Mesenchymal stem cell (in vitro differentiated cells and primary cell): Measurements from ENCODE around the gene PRKCZ.

Experiments
- DNase-seq: peaks from one replicate; pipeline ENCODE4 v3.0.0-alpha.2; 2013
- H2AFZ ChIP-seq: one replicate; pipeline ENCODE4 v1.6.1; 2013; ENCODE audit warnings: low read depth, mild to moderate bottlenecking, control low read depth, inconsistent platforms, low read length, moderate library complexity
- H2AK5ac ChIP-seq: 2 replicates; pipeline ENCODE4 v1.6.1; 2013; ENCODE audit warnings: low read length, moderate library complexity, mild to moderate bottlenecking, inconsistent platforms; ENCODE audit not compliant: severe bottlenecking
- H2BK120ac ChIP-seq: one replicate; pipeline ENCODE4 v1.6.1; 2013; ENCODE audit warnings: low read depth, mild to moderate bottlenecking, inconsistent platforms, low read length, moderate library complexity
- H2BK12ac ChIP-seq, 2 experiments: one replicate each; pipeline ENCODE4 v1.6.1; 2013; ENCODE audit warnings: inconsistent platforms in 2 of 2, low read length in 2 of 2, mild to moderate bottlenecking in 2 of 2, moderate library complexity in 2 of 2, control low read depth in 1 of 2
- H2BK15ac ChIP-seq: one replicate; pipeline ENCODE4 v1.6.1; 2013; ENCODE audit warnings: mild to moderate bottlenecking, low read depth, inconsistent platforms; ENCODE audit not compliant: poor library complexity, severe bottlenecking
- H2BK5ac ChIP-seq: 2 replicates; pipeline ENCODE4 v1.6.1; 2013; ENCODE audit warnings: low read depth, mild to moderate bottlenecking, low read length, control low read depth, inconsistent platforms; ENCODE audit not compliant: poor library complexity, severe bottlenecking
- H3K14ac ChIP-seq, 2 experiments: one replicate each; pipeline ENCODE4 v1.6.1; 2013; ENCODE audit warnings: inconsistent platforms in 2 of 2, low read length in 2 of 2, control low read depth in 1 of 2, mild to moderate bottlenecking in 1 of 2, moderate library complexity in 1 of 2
- H3K18ac ChIP-seq, 2 experiments: one replicate each; pipeline ENCODE4 v1.6.1; 2013; ENCODE audit warnings: inconsistent platforms in 2 of 2, low read length in 2 of 2, control low read depth in 1 of 2, low read depth in 1 of 2, mild to moderate bottlenecking in 1 of 2
- H3K23ac ChIP-seq, 2 experiments: one replicate each; pipeline ENCODE4 v1.6.1; 2013; ENCODE audit warnings: inconsistent platforms in 2 of 2, low read length in 2 of 2, mild to moderate bottlenecking in 2 of 2, moderate library complexity in 2 of 2, control low read depth in 1 of 2
- H3K27ac ChIP-seq: 2 replicates; pipeline ENCODE4 v1.5.1; 2013; ENCODE audit warnings: mild to moderate bottlenecking, moderate library complexity, low read length, control low read depth, inconsistent platforms; ENCODE audit not compliant: poor library complexity, severe bottlenecking
- H3K27me3 ChIP-seq, 2 experiments: 2 replicates each; pipeline versions ENCODE4 v1.6.1 to v1.7.0; 2013; ENCODE audit warnings: low read length in 2 of 2, mild to moderate bottlenecking in 2 of 2, moderate library complexity in 2 of 2, control low read depth in 1 of 2, inconsistent platforms in 1 of 2; ENCODE audit not compliant: control insufficient read depth in 1 of 2, insufficient read depth in 1 of 2
- H3K36me3 ChIP-seq, 2 experiments: 2 replicates each; pipeline versions ENCODE4 v1.6.1 to v1.7.0; 2013; ENCODE audit warnings: low read length in 2 of 2, control low read depth in 1 of 2, inconsistent platforms in 1 of 2, low read depth in 1 of 2, mild to moderate bottlenecking in 1 of 2; ENCODE audit not compliant: insufficient read depth in 2 of 2, control insufficient read depth in 1 of 2
- H3K4ac ChIP-seq, 2 experiments: one replicate each; pipeline ENCODE4 v1.6.1; 2013; ENCODE audit warnings: inconsistent platforms in 2 of 2, low read length in 2 of 2, mild to moderate bottlenecking in 2 of 2, moderate library complexity in 2 of 2, control low read depth in 1 of 2, low read depth in 1 of 2
- H3K4me1 ChIP-seq: 2 replicates; pipeline ENCODE4 v1.6.1; 2013; ENCODE audit warnings: low read depth, low read length, control low read depth; ENCODE audit not compliant: control insufficient read depth, insufficient read depth
- H3K4me2 ChIP-seq: 2 replicates; pipeline ENCODE4 v1.6.1; 2013; ENCODE audit warnings: low read length, mild to moderate bottlenecking, inconsistent platforms; ENCODE audit not compliant: poor library complexity, severe bottlenecking
- H3K4me3 ChIP-seq, 2 experiments: 2 replicates each; pipeline versions ENCODE4 v1.5.1 to v1.7.0; 2013; ENCODE audit warnings: low read length in 2 of 2, mild to moderate bottlenecking in 2 of 2, control low read depth in 1 of 2, low read depth in 1 of 2; ENCODE audit not compliant: insufficient read depth in 1 of 2
- H3K79me1 ChIP-seq: replicated peaks from 2 replicates; pipeline ENCODE4 v1.6.1; 2013; ENCODE audit warnings: mild to moderate bottlenecking, control low read depth, low read length, inconsistent platforms; ENCODE audit not compliant: poor library complexity, severe bottlenecking
- H3K9ac ChIP-seq: 2 replicates; pipeline ENCODE4 v1.7.0; 2013; ENCODE audit warnings: mild to moderate bottlenecking, low read length, moderate library complexity
- H3K9me3 ChIP-seq: 2 replicates; pipeline ENCODE4 v1.7.0; 2013; ENCODE audit warnings: mild to moderate bottlenecking, low read length; ENCODE audit not compliant: control insufficient read depth
- H4K8ac ChIP-seq: one replicate; pipeline ENCODE4 v1.6.1; 2013; ENCODE audit warnings: inconsistent platforms, mild to moderate bottlenecking, low read length, moderate library complexity
- H4K91ac ChIP-seq: one replicate; pipeline ENCODE4 v1.6.1; 2013; ENCODE audit warnings: mild to moderate bottlenecking, low read length, inconsistent platforms
- WGBS: methylation state at CpG from one replicate; pipeline ENCODE4 v1.1.7; 2013; ENCODE audit warnings: mixed read lengths; 5-methylcytosine and 5-hydroxymethylcytosine counted together

The PRKCZ gene

DNA sequence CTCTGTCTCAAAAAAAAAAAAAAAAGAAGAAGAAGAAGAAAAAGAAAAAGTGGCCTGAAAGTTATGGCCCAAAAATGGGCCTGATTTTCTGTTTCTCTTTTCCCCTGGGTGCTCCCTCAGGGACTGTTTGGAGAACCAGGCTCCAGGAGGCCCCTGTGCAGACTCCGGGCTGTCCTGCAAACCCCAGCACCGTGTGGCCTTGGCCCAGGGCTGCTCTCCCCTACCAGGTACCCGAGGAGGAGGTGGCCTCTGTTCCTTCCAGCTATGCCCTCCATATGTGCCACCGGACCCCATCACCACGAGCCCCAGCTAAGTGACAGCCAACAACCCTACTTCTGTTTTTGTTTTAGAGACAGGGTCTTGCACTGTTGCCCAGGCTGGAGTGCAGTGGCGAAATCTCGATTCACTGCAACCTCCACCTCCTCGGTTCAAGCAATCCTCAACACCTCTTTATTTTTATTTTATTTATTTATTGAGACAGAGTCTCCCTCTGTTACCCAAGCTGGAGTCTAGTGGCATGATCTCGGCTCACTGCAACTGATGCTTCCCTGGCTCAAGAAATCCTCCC is 151.9 kb downstream of the PRKCZ start:
- no peak for DNase-seq
- 94% methylated on average over 9 of the region's 9 CpGs for WGBS
- no peak overlapping the region for H4K8ac ChIP-seq
- no peak overlapping the region for H3K18ac ChIP-seq
- peaks cover 35% of the 10 kb centered on the region for H3K4me1 ChIP-seq
- H3K4ac ChIP-seq = no peak overlapping the region
- H3K27me3 ChIP-seq = no peaks in the 10 kb centered on the region
- H2BK15ac ChIP-seq = no peak overlapping the region
- no peak overlapping the region for H2BK5ac ChIP-seq
- H2AFZ ChIP-seq = no peak overlapping the region
- peak overlapping the region in 1 of 2 experiments; percentile 37 for H2BK12ac ChIP-seq
- no peak overlapping the region for H2AK5ac ChIP-seq
- H3K23ac ChIP-seq = no peak overlapping the region
- H3K4me2 ChIP-seq = no peak overlapping the region
- no peak overlapping the region for H3K9ac ChIP-seq
- H4K91ac ChIP-seq = no peak overlapping the region
- H3K4me3 ChIP-seq = no peak overlapping the region
- no peak overlapping the region for H3K27ac ChIP-seq
- H3K79me1 ChIP-seq = peaks cover 5% of the 10 kb centered on the region
- no peak overlapping the region for H3K14ac ChIP-seq
- H2BK120ac ChIP-seq = no peak overlapping the region
- H3K9me3 ChIP-seq = no peaks in the 10 kb centered on the region
- no peaks in the 10 kb centered on the region for H3K36me3 ChIP-seq

- 92% methylated on average over 15 of the region's 15 CpGs for WGBS
- no peak overlapping the region for H3K4me2 ChIP-seq
- DNase-seq = no peak
Measured at GRCh38 chr1:2202843-2203601, 152.8 kb downstream of the PRKCZ start.

DNA sequence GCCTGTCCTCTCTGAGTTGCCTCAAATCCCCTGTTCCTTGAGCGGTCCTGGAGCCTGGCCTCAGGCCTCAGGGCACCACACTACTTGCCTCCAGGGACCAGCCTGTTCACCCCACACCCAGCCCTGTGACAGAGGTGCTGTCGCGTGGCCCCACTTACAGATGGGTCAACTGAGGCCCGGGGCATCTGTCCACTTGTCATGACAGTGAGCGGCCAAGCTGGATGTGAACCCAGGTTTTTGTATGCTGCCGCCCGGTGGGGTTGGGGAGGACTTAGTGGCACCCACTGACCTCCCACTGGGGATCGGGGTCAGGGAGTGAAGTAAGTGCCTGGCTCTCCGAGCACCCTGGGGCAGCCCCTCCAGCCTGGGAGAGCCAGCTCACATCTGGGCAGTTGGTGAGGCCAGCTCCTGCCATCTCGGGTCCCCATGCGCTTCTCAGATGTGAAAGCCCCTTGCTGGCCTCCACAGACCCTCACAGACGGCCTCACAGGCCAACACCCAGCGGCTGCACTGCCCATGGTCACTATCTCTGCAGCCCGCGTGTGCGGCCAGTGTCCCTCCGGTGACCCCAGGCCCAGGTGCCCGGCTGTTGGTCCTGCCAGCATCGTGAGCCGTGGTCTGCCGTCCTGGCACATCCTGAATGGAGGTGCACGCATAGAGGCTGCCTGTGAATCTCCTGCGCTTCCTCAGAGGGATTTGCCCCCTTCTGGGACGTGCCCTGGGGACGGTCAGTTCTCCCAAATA is 153.6 kb downstream of the PRKCZ start:
- H4K8ac ChIP-seq = peak overlapping the region; percentile 71
- H3K18ac ChIP-seq = peak overlapping the region; percentile 89 to 90
- peaks cover 47% of the 10 kb centered on the region for H3K4me1 ChIP-seq
- H3K79me1 ChIP-seq = peaks cover 5% of the 10 kb centered on the region
- H2AK5ac ChIP-seq = no peak overlapping the region
- H2BK12ac ChIP-seq = peak overlapping the region in 1 of 2 experiments; percentile 59
- H3K27me3 ChIP-seq = no peaks in the 10 kb centered on the region
- H3K14ac ChIP-seq = peak overlapping the region in 1 of 2 experiments; percentile 19
- peak overlapping the region; percentile 98 for H3K4me2 ChIP-seq
- 81% methylated on average over 22 of the region's 25 CpGs for WGBS
- H3K36me3 ChIP-seq = no peaks in the 10 kb centered on the region
- peak overlapping the region in 1 of 2 experiments; percentile 6 for H3K23ac ChIP-seq
- H2BK15ac ChIP-seq = no peak overlapping the region
- no peak overlapping the region for H2BK120ac ChIP-seq
- no peaks in the 10 kb centered on the region for H3K9me3 ChIP-seq
- H2BK5ac ChIP-seq = no peak overlapping the region
- peak overlapping the region; percentile 12 for H4K91ac ChIP-seq
- no peak overlapping the region for H3K27ac ChIP-seq
- H3K4me3 ChIP-seq = peak overlapping the region in 1 of 2 experiments; percentile 79
- no peak for DNase-seq
- H3K4ac ChIP-seq = peak overlapping the region in 1 of 2 experiments; percentile 8
- peak overlapping the region; percentile 90 for H3K9ac ChIP-seq
- peak overlapping the region; percentile 54 for H2AFZ ChIP-seq

More at GRCh38 chr1:2202843-2203601, 152.8 kb downstream of the PRKCZ start:
- Histone ChIP-seq H3K18ac (no peak overlapping the region), H3K27ac (no peak overlapping the region), H3K4me1 (peaks cover 45% of the 10 kb centered on the region), H3K36me3 (no peaks in the 10 kb centered on the region), H4K91ac (peak overlapping the region; percentile 18), H2AFZ (no peak overlapping the region), H2BK15ac (no peak overlapping the region), H3K9ac (no peak overlapping the region), H2AK5ac (no peak overlapping the region), H2BK12ac (peak overlapping the region in 1 of 2 experiments; percentile 45), H3K4me3 (no peak overlapping the region), H2BK5ac (no peak overlapping the region), H3K14ac (no peak overlapping the region), H3K4ac (no peak overlapping the region), H3K9me3 (no peaks in the 10 kb centered on the region), H3K79me1 (peaks cover 5% of the 10 kb centered on the region), H3K23ac (no peak overlapping the region), H3K27me3 (no peaks in the 10 kb centered on the region), H4K8ac (peak overlapping the region; percentile 33), H2BK120ac (no peak overlapping the region)
